ENCODE results near the gene CDKL1. TPM values are rescaled to one million over a fixed set of nuclear protein-coding genes. Genes with fewer than 3 reads are reported as not detected.

The CDKL1 gene
- total RNA-seq, 1 experiment from 2014 or later: 5.4 TPM

- intact Hi-C loops (cut with micrococcal nuclease; ENCODE audit: unreplicated experiment): no loop called here
- TF ChIP-seq CTCF (IDR thresholded peaks at IDR 0.05; ENCODE audit: insufficient read depth in 1 of 2, low read depth in 1 of 2, low read length in 1 of 2, severe bottlenecking in 1 of 2, unreplicated experiment in 1 of 2): no peak
- Histone ChIP-seq H3K9me3 (no peaks in the 10 kb centered on the region), H3K36me3 (ENCODE audit: control insufficient read depth, insufficient read depth, low read length) (no peaks in the 10 kb centered on the region), H3K4me3 (ENCODE audit: low read depth, low read length) (no peak overlapping the region), H3K4me1 (no peaks in the 10 kb centered on the region), H3K27me3 (replicated peaks; ENCODE audit: control insufficient read depth, insufficient read depth, low read length) (no peaks in the 10 kb centered on the region)
- ChIA-PET POLR2A (no interaction called here), CTCF (no interaction called here)
- DNase-seq: no peak
- Mint-ChIP-seq H3K27ac (ENCODE audit: unreplicated experiment) (no peak overlapping the region), H3K4me3 (ENCODE audit: unreplicated experiment) (no peak overlapping the region), H3K36me3 (ENCODE audit: insufficient read depth, unreplicated experiment) (no peaks in the 10 kb centered on the region), H3K9me3 (ENCODE audit: unreplicated experiment) (no peaks in the 10 kb centered on the region), H3K27me3 (ENCODE audit: insufficient read depth, unreplicated experiment) (no peaks in the 10 kb centered on the region), H3K4me1 (ENCODE audit: low read depth, unreplicated experiment) (peaks cover 7% of the 10 kb centered on the region)
- BruUV-seq (replicated peaks): no TSS peak
These were observed 42.2 kb downstream of the CDKL1 start for GRCh38 chr14:50354527-50354926.

DNA sequence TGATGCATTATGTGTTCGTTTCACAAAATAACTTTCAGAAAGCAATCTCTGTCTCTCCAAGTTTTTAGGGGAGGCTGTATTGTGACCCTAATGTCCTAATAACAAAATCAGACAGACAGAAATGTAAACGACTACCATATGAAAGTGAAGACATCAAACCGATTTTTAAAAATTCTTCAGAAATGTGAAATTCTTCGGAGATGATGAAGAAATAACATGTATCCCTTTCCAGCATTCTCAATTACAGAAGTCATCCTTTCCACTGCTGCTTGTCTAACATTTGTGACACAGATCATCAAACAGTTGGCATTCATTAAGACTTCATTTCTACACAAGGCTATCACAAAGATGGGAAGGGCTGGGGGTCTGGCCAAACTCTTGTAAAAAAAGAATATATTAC lies 43.6 kb downstream of the CDKL1 start:
- no peak for TF ChIP-seq CTCF (IDR thresholded peaks at IDR 0.05; ENCODE audit: insufficient read depth in 1 of 2, low read depth in 1 of 2, low read length in 1 of 2, severe bottlenecking in 1 of 2, unreplicated experiment in 1 of 2)
- BruUV-seq (replicated peaks): no TSS peak
- Mint-ChIP-seq H3K9me3 (ENCODE audit: unreplicated experiment) (no peaks in the 10 kb centered on the region), H3K4me1 (ENCODE audit: low read depth, unreplicated experiment) (peaks cover 7% of the 10 kb centered on the region), H3K27me3 (ENCODE audit: insufficient read depth, unreplicated experiment) (no peaks in the 10 kb centered on the region), H3K4me3 (ENCODE audit: unreplicated experiment) (no peak overlapping the region), H3K36me3 (ENCODE audit: insufficient read depth, unreplicated experiment) (no peaks in the 10 kb centered on the region), H3K27ac (ENCODE audit: unreplicated experiment) (no peak overlapping the region)
- Histone ChIP-seq H3K9me3 (no peaks in the 10 kb centered on the region), H3K4me3 (ENCODE audit: low read depth, low read length) (no peak overlapping the region), H3K27me3 (replicated peaks; ENCODE audit: control insufficient read depth, insufficient read depth, low read length) (no peaks in the 10 kb centered on the region), H3K36me3 (ENCODE audit: control insufficient read depth, insufficient read depth, low read length) (no peaks in the 10 kb centered on the region), H3K4me1 (no peaks in the 10 kb centered on the region)
- intact Hi-C loops (cut with micrococcal nuclease; ENCODE audit: unreplicated experiment): no loop called here
- ChIA-PET CTCF (no interaction called here), POLR2A (no interaction called here)
- no peak for DNase-seq

- ChIA-PET POLR2A (no interaction called here), CTCF (no interaction called here)
- no peak for TF ChIP-seq CTCF (IDR thresholded peaks at IDR 0.05; ENCODE audit: insufficient read depth in 1 of 2, low read depth in 1 of 2, low read length in 1 of 2, severe bottlenecking in 1 of 2, unreplicated experiment in 1 of 2)
- Mint-ChIP-seq H3K27me3 (ENCODE audit: insufficient read depth, unreplicated experiment) (no peaks in the 10 kb centered on the region), H3K36me3 (ENCODE audit: insufficient read depth, unreplicated experiment) (no peaks in the 10 kb centered on the region), H3K4me3 (ENCODE audit: unreplicated experiment) (no peak overlapping the region), H3K9me3 (ENCODE audit: unreplicated experiment) (no peaks in the 10 kb centered on the region), H3K4me1 (ENCODE audit: low read depth, unreplicated experiment) (peaks cover 11% of the 10 kb centered on the region), H3K27ac (ENCODE audit: unreplicated experiment) (no peak overlapping the region)
- Histone ChIP-seq H3K4me1 (peaks cover 4% of the 10 kb centered on the region), H3K36me3 (ENCODE audit: control insufficient read depth, insufficient read depth, low read length) (no peaks in the 10 kb centered on the region), H3K4me3 (ENCODE audit: low read depth, low read length) (no peak overlapping the region), H3K27me3 (replicated peaks; ENCODE audit: control insufficient read depth, insufficient read depth, low read length) (no peaks in the 10 kb centered on the region), H3K9me3 (no peaks in the 10 kb centered on the region)
- DNase-seq: no peak
- BruUV-seq (replicated peaks): no TSS peak
- intact Hi-C loops (cut with micrococcal nuclease; ENCODE audit: unreplicated experiment): no loop called here
These were observed 44.1 kb downstream of the CDKL1 start for GRCh38 chr14:50352584-50352983.
